ENCODE results near the gene KBTBD2.

- TF ChIP-seq CTCF (IDR thresholded peaks at IDR 0.05) (no peak), ZFX (IDR thresholded peaks at IDR 0.05; ENCODE audit: borderline replicate concordance) (no peak)
These were observed 1.4 kb downstream of the KBTBD2 start for GRCh38 chr7:32890010-32890792.
